HepG2 (cell line): ENCODE data around the gene NEU4. TPM values are rescaled to one million over a fixed set of nuclear protein-coding genes. Genes with fewer than 3 reads are reported as not detected.

Source experiments
- ATAC-seq: fragments of 200-7000 bp; cut with Tn5 transposase; 3 replicates; pipeline ENCODE4 v1.9.1; 2020; ENCODE audit warnings: mild to moderate bottlenecking, moderate library complexity
- BruUV-seq: library from RNA; stranded (reverse); fragments of 400-500 nt; replicated peaks from 2 replicates; lab custom pipeline; 2021; lab: Mats Ljungman, UMichigan
- CTCF ChIA-PET: fragments of 300-600 bp; formaldehyde crosslinking; extraction: SDS; loops from one replicate; lab custom pipeline; 2021; ENCODE audit warnings: low total read pairs, inconsistent platforms, low intra/inter-chr PET ratio; lab: Yijun Ruan, JAX
- POLR2A ChIA-PET: fragments of 350-600 bp; sonication (Branson Sonifier 250); formaldehyde crosslinking; loops from one replicate; lab custom pipeline; 2020; ENCODE audit warnings: antibody characterized with exemption, inconsistent platforms; lab: Yijun Ruan, JAX
- DNase-seq: peaks from one replicate; pipeline ENCODE4 v3.0.0-alpha.2; 2015; ENCODE audit warnings: low spot score
- FAIRE-seq: peaks from 3 replicates; lab custom pipeline; 2011; peaks lifted over from hg19 to GRCh38; lab: Jason Lieb, UNC
- H2AFZ ChIP-seq: one replicate; pipeline ENCODE4 v1.6.1; 2011; ENCODE audit warnings: low read length, inconsistent platforms
- H3K27ac ChIP-seq: fragments of 300-600 bp; 3 replicates; pipeline ENCODE4 v1.8.0; 2011; ENCODE audit warnings: mixed run types, mild to moderate bottlenecking, mixed read lengths, low read length, inconsistent platforms; ENCODE audit not compliant: insufficient read depth; ENCODE audit errors: extremely low read length
- H3K27me3 ChIP-seq, 2 experiments: fragments of 200-600 bp in 1 of 2; 2 replicates in 1 of 2; 3 replicates in 1 of 2; pipeline versions ENCODE4 v1.6.0 to v1.8.0; 2011; ENCODE audit warnings: low read length in 2 of 2, mild to moderate bottlenecking in 2 of 2, moderate library complexity in 2 of 2, inconsistent platforms in 1 of 2; ENCODE audit not compliant: insufficient read depth in 2 of 2, control insufficient read depth in 1 of 2
- H3K36me3 ChIP-seq, 2 experiments: fragments of 200-600 bp in 1 of 2; replicated peaks in 1 of 2; 2 replicates in 1 of 2; 3 replicates in 1 of 2; pipeline versions ENCODE4 v1.5.1 to v1.8.0; 2011; ENCODE audit warnings: low read length in 2 of 2, inconsistent platforms in 1 of 2; ENCODE audit not compliant: insufficient read depth in 2 of 2, control insufficient read depth in 1 of 2
- H3K4me1 ChIP-seq: 2 replicates; pipeline ENCODE4 v1.5.1; 2012; ENCODE audit warnings: low read length, inconsistent platforms; ENCODE audit not compliant: insufficient read depth
- H3K4me2 ChIP-seq: 2 replicates; pipeline ENCODE4 v1.6.0; 2011; ENCODE audit warnings: low read depth, low read length, inconsistent platforms
- H3K4me3 ChIP-seq, 3 experiments: fragments of 200-600 bp in 1 of 3; sonication (generic), shearing (Covaris generic) in 1 of 3; replicated peaks in 1 of 3; 2 replicates each; pipeline ENCODE4 v1.5.1; 2011 to 2016; ENCODE audit warnings: low read length in 3 of 3, inconsistent platforms in 2 of 3, low read depth in 2 of 3, mild to moderate bottlenecking in 2 of 3, control low read depth in 1 of 3, mixed read lengths in 1 of 3; ENCODE audit not compliant: insufficient read depth in 1 of 3
- H3K79me2 ChIP-seq: one replicate; pipeline ENCODE4 v1.6.1; 2011; ENCODE audit warnings: low read length, inconsistent platforms; ENCODE audit not compliant: insufficient read depth
- H3K9ac ChIP-seq: 2 replicates; pipeline ENCODE4 v1.6.0; 2011; ENCODE audit warnings: mild to moderate bottlenecking, low read depth, low read length, inconsistent platforms; ENCODE audit not compliant: insufficient read depth
- H3K9me3 ChIP-seq: 2 replicates; pipeline ENCODE4 v1.5.1; 2012; ENCODE audit warnings: mild to moderate bottlenecking, low read length
- H4K20me1 ChIP-seq: 2 replicates; pipeline ENCODE4 v1.6.0; 2011; ENCODE audit warnings: inconsistent platforms, mild to moderate bottlenecking, low read length, moderate library complexity; ENCODE audit not compliant: insufficient read depth
- AGO2 ChIP-seq: fragments of 200-400 bp; formaldehyde crosslinking; optimal IDR thresholded peaks from 2 replicates; pipeline ENCODE3; 2017; ENCODE audit warnings: mild to moderate bottlenecking, low read depth, low read length, moderate library complexity
- ATM ChIP-seq: fragments of 450-650 bp; IDR thresholded peaks from 2 replicates; pipeline ENCODE4 v1.7.1; 2017; ENCODE audit warnings: mild to moderate bottlenecking, borderline replicate concordance
- CBX5 ChIP-seq: sonication (generic); formaldehyde crosslinking; IDR thresholded peaks from 2 replicates; pipeline ENCODE4 v1.4.0; 2020; ENCODE audit warnings: missing genetic modification reagents, borderline replicate concordance
- GPN1 ChIP-seq: sonication (generic); formaldehyde crosslinking; IDR thresholded peaks from 2 replicates; pipeline ENCODE4 v1.5.1; 2020; ENCODE audit warnings: missing genetic modification reagents, borderline replicate concordance
- TAF1 ChIP-seq: sonication (generic); formaldehyde crosslinking; IDR thresholded peaks from 2 replicates; pipeline ENCODE4 v1.4.0; 2020; ENCODE audit warnings: missing genetic modification reagents
- U2AF1 ChIP-seq: fragments of 200-400 bp; formaldehyde crosslinking; optimal IDR thresholded peaks from 2 replicates; pipeline ENCODE3; 2017; ENCODE audit warnings: mild to moderate bottlenecking, low read depth, low read length
- ZNF121 ChIP-seq: sonication (generic); formaldehyde crosslinking; IDR thresholded peaks from 2 replicates; pipeline ENCODE4 v1.5.0; 2020; ENCODE audit warnings: mild to moderate bottlenecking, missing genetic modification reagents
- ZNF891 ChIP-seq: sonication (generic); formaldehyde crosslinking; IDR thresholded peaks from 2 replicates; pipeline ENCODE4 v1.5.0; 2020; ENCODE audit warnings: mild to moderate bottlenecking, missing genetic modification reagents
- WGBS: methylation state at CpG from one replicate; pipeline ENCODE4 v1.1.6; 2017; ENCODE audit warnings: low lambda C conversion rate; 5-methylcytosine and 5-hydroxymethylcytosine counted together
- in situ Hi-C: cut with HindIII; loops from 2 replicates; pipeline ENCODE4 v1.10.0; 2017; ENCODE audit warnings: low pct_unique_long_range_greater_than_20kb; ENCODE audit not compliant: extremely low pct_ligation_motif_present
- intact Hi-C: fragments of 100-400 bp; cut with micrococcal nuclease; formaldehyde crosslinking; loops from one replicate; pipeline ENCODE4 v1.10.0; 2022; ENCODE audit not compliant: unreplicated experiment
- polyA plus RNA-seq, 8 experiments: library from polyadenylated mRNA; depleted of rRNA in 3 of 8; stranded (reverse) in 7 of 8; unstranded in 1 of 8; fragments of >200 nt; fragmentation: Illumina TruSeq in 4 of 8; extraction: Trizol in 4 of 8; gene quantifications; 2 replicates each; pipeline versions ENCODE4 v1.2.1 to v1.2.3, GENCODE V29; 2011 to 2016; ENCODE audit warnings: low read depth in 4 of 8, missing spikeins in 1 of 8, mixed read lengths in 1 of 8; ENCODE audit not compliant: insufficient read depth in 1 of 8
- total RNA-seq, 5 experiments: library from RNA; depleted of rRNA; stranded (reverse); fragments of >200 nt; fragmentation: Illumina TruSeq; extraction: Trizol; gene quantifications; 2 replicates each; pipeline ENCODE4 v1.2.3, GENCODE V29; 2016; ENCODE audit warnings: low read depth in 1 of 5
- TF ChIP-seq, protein P1 (sequence below): sonication (generic); formaldehyde crosslinking; IDR thresholded peaks from 2 replicates; pipeline ENCODE4 v1.4.0; 2020; ENCODE audit warnings: missing genetic modification reagents
- TF ChIP-seq, protein P2 (sequence below): sonication (generic); formaldehyde crosslinking; IDR thresholded peaks from 2 replicates; pipeline ENCODE4 v1.5.0; 2020; ENCODE audit warnings: missing genetic modification reagents, mild to moderate bottlenecking, borderline replicate concordance
- TF ChIP-seq, protein P3 (sequence below): sonication (generic); formaldehyde crosslinking; IDR thresholded peaks from 2 replicates; pipeline ENCODE4 v1.5.1; 2020; ENCODE audit warnings: mild to moderate bottlenecking, missing genetic modification reagents

NEU4 gene
- total and polyA plus RNA-seq, 2 of the 13 experiments (the other 11 are each of a cell fraction or from before 2014, with no cell fraction given) = 53.5 to 107 TPM

DNA sequence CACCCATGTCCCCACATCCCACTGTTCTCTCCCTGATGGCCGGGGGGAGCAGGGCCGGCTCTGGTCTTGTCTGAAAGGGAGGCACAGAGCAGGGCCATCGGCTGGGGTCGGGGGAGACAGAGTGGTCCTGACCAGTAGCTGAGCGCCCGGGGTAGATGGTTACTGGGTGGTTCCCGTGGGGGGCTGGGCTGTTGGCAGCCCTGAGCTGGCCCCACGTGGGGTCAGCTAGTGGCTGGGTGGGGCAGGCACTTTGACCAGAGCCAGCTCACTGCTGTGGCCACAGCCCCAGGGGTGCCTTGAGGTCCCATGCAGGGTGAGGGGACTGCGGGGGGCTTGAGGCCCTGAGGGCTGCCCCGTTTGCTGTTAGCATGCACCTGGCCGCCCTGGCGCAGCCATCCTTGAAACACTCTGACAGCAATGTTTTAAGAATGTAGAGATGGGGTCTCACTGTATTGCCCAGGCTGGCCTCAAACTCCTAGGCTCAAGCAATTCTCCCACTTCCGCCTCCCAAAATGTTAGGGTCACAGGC is 12.3 kb upstream of the NEU4 start:
- BruUV-seq = no TSS peak
- Histone ChIP-seq H3K27ac (no peak overlapping the region), H3K27me3 (no peaks in the 10 kb centered on the region; a peak in 1 of 5 replicates), H3K9ac (no peak overlapping the region), H3K9me3 (no peaks in the 10 kb centered on the region), H3K4me2 (no peak overlapping the region), H2AFZ (no peak overlapping the region), H3K4me3 (no peak overlapping the region), H4K20me1 (no peaks in the 10 kb centered on the region), H3K4me1 (peaks cover 24% of the 10 kb centered on the region), H3K36me3 (no peaks in the 10 kb centered on the region), H3K79me2 (no peaks in the 10 kb centered on the region)
- CTCF ChIA-PET = no interaction called here
- FAIRE-seq = no peak
- TF ChIP-seq U2AF1 (no peak), ZNF121 (CRISPR knock-in tag) (peak; percentile 69; the same call in 1 of the 2 replicates), AGO2 (peak; percentile 20), CBX5 (CRISPR knock-in tag) (no peak)
- DNase-seq = no peak
- POLR2A ChIA-PET = interaction anchor here (1.3 kb wide), 1 partner anchor 13 kb away, joined by 3 read pairs; the partner anchor contains the start of gene NEU4
- in situ Hi-C loops (no loop called here), intact Hi-C loops (no loop called here)
- WGBS = 80% methylated on average over 13 of the region's 13 CpGs
- ATAC-seq = no peak

DNA sequence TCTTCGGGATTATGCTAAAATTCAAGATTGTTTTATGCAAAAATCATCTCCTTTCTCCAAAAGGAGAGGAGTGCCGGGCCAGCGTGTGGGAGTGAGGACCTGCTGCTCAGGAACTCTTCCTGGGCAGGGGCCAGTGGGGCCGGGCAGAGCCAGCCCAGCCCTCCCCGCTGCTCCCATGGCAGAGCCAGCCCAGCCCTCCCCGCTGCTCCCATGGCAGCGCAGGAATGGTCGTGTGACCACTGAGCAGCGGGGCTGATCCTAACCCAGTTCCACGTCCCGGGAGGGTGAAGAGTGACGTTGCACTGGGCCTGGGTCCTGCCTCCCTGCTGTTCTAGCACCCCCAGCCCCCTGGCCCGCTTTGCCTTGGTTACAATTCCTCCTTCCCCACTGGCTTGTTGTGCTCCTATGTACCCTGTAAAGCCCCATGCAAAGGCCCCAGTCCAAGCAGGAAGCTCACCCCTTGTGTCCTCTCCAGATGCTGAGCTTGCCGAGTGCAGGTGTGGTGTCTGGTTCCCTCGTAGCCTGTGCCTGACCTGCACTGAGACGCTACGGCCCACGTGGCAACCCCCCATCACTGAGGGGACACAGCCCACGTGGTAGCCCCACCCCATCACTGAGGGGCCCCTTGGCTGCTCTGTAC is 11.4 kb upstream of the NEU4 start:
- no TSS peak for BruUV-seq
- Histone ChIP-seq H3K9me3 (no peaks in the 10 kb centered on the region), H3K9ac (no peak overlapping the region), H3K4me1 (peaks cover 24% of the 10 kb centered on the region), H4K20me1 (no peaks in the 10 kb centered on the region), H3K36me3 (no peaks in the 10 kb centered on the region), H3K79me2 (no peaks in the 10 kb centered on the region), H3K27me3 (no peaks in the 10 kb centered on the region; a peak in 1 of 5 replicates), H3K4me2 (no peak overlapping the region), H3K27ac (no peak overlapping the region), H2AFZ (no peak overlapping the region), H3K4me3 (no peak overlapping the region)
- DNase-seq (no peak), FAIRE-seq (no peak), ATAC-seq (no peak)
- in situ Hi-C loops (no loop called here), intact Hi-C loops (no loop called here)
- 91% methylated on average over 19 of the region's 19 CpGs for WGBS
- ChIA-PET CTCF (no interaction called here), POLR2A (no interaction called here)
- TF ChIP-seq TAF1 (no peak), GPN1 (no peak), ATM (no peak), ZNF891 (CRISPR knock-in tag) (peak; percentile 72; the same call in 1 of the 2 replicates)
- TF ChIP-seq, protein P1, sequence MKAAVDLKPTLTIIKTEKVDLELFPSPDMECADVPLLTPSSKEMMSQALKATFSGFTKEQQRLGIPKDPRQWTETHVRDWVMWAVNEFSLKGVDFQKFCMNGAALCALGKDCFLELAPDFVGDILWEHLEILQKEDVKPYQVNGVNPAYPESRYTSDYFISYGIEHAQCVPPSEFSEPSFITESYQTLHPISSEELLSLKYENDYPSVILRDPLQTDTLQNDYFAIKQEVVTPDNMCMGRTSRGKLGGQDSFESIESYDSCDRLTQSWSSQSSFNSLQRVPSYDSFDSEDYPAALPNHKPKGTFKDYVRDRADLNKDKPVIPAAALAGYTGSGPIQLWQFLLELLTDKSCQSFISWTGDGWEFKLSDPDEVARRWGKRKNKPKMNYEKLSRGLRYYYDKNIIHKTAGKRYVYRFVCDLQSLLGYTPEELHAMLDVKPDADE (CRISPR knock-in tag) = no peak
- TF ChIP-seq, protein P2, sequence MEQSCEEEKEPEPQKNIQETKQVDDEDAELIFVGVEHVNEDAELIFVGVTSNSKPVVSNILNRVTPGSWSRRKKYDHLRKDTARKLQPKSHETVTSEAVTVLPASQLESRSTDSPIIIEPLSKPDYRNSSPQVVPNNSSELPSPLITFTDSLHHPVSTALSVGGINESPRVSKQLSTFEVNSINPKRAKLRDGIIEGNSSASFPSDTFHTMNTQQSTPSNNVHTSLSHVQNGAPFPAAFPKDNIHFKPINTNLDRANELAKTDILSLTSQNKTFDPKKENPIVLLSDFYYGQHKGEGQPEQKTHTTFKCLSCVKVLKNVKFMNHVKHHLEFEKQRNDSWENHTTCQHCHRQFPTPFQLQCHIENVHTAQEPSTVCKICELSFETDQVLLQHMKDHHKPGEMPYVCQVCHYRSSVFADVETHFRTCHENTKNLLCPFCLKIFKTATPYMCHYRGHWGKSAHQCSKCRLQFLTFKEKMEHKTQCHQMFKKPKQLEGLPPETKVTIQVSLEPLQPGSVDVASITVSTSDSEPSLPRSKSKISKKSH (CRISPR knock-in tag) = 0 out of 2 replicates have a peak, but pooled peaks have one; percentile 51
- TF ChIP-seq, protein P3, sequence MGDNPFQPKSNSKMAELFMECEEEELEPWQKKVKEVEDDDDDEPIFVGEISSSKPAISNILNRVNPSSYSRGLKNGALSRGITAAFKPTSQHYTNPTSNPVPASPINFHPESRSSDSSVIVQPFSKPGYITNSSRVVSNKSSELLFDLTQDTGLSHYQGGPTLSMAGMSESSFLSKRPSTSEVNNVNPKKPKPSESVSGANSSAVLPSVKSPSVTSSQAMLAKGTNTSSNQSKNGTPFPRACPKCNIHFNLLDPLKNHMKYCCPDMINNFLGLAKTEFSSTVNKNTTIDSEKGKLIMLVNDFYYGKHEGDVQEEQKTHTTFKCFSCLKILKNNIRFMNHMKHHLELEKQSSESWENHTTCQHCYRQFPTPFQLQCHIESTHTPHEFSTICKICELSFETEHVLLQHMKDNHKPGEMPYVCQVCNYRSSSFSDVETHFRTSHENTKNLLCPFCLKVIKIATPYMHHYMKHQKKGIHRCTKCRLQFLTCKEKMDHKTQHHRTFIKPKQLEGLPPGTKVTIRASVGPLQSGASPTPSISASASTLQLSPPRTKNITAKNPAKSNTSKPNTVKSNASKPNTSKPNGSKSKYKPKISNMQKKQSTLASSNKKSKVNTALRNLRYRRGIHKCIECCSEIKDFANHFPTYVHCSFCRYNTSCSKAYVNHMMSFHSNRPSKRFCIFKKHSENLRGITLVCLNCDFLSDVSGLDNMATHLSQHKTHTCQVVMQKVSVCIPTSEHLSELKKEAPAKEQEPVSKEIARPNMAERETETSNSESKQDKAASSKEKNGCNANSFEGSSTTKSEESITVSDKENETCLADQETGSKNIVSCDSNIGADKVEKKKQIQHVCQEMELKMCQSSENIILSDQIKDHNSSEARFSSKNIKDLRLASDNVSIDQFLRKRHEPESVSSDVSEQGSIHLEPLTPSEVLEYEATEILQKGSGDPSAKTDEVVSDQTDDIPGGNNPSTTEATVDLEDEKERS = no peak
